Sigmoid colon (tissue), 7 donors: ENCODE results near the gene PPP1R9B. TPM values are rescaled to one million over a fixed set of nuclear protein-coding genes. Genes with fewer than 3 reads are reported as not detected.

Experiments used
- DNase-seq: peaks from one replicate; pipeline ENCODE4 v3.0.0-alpha.2; 2019
- H3K27ac ChIP-seq, 4 donors: fragments of 200-600 bp; sonication (generic); one replicate each; pipeline ENCODE4 v1.5.1; 2016 to 2019; ENCODE audit warnings: mild to moderate bottlenecking in 1 of 4
- H3K27me3 ChIP-seq, 3 donors: fragments of 200-600 bp; sonication (generic); one replicate each; pipeline ENCODE4 v1.5.1; 2019; ENCODE audit warnings: mild to moderate bottlenecking in 1 of 3
- H3K36me3 ChIP-seq, 4 donors: fragments of 200-600 bp; sonication (generic); one replicate each; pipeline ENCODE4 v1.5.1; 2016 to 2019
- H3K4me1 ChIP-seq, 4 donors: fragments of 200-600 bp; sonication (generic); one replicate each; pipeline ENCODE4 v1.5.1; 2017 to 2019
- H3K4me3 ChIP-seq, 4 donors: fragments of 200-600 bp; sonication (generic); one replicate each; pipeline ENCODE4 v1.5.1; 2017 to 2019; ENCODE audit warnings: mild to moderate bottlenecking in 2 of 4, moderate library complexity in 1 of 4
- H3K9me3 ChIP-seq, 4 donors: fragments of 200-600 bp in 3 of 4; sonication (generic) in 3 of 4; one replicate each; pipeline versions ENCODE4 v1.5.1 to v1.6.1; 2013 to 2019
- EP300 ChIP-seq, 4 donors: sonication (generic); formaldehyde crosslinking; IDR thresholded peaks; one replicate each; pipeline ENCODE4 v1.6.1; 2017; ENCODE audit warnings: antibody characterized with exemption in 4 of 4
- POLR2A ChIP-seq, 2 donors: fragments of 450-650 bp; IDR thresholded peaks; one replicate each; pipeline ENCODE4 v1.6.1; 2016; ENCODE audit warnings: antibody characterized with exemption in 2 of 2, mild to moderate bottlenecking in 2 of 2, moderate library complexity in 2 of 2
- POLR2AphosphoS5 ChIP-seq, 4 donors: sonication (generic); formaldehyde crosslinking; IDR thresholded peaks; one replicate each; pipeline ENCODE4 v1.6.1; 2017; ENCODE audit warnings: antibody characterized with exemption in 4 of 4
- WGBS, 2 donors: extraction: QIAGEN DNeasy Blood & Tissue Kit; methylation state at CpG; one replicate each; pipeline ENCODE4 v1.1.7; 2013; 5-methylcytosine and 5-hydroxymethylcytosine counted together
- intact Hi-C: fragments of 100-400 bp; cut with DNase I; formaldehyde crosslinking; loops from one replicate; pipeline ENCODE4 v1.15.1; 2023
- polyA plus RNA-seq, 3 donors: library from polyadenylated mRNA; stranded (reverse); fragments of 200-250 nt; gene quantifications; one replicate each; pipeline ENCODE4 v1.2.3, GENCODE V29; 2013
- total RNA-seq, 4 donors: library from RNA; depleted of rRNA; stranded (reverse); fragments of >200 nt; gene quantifications; one replicate each; pipeline ENCODE4 v1.1.0, GENCODE V29; 2016
- TF ChIP-seq, protein P1 (sequence below), 4 experiments: fragments of 450-650 bp in 3 of 4; fragments of 200-600 bp in 1 of 4; IDR thresholded peaks; one replicate each; pipeline ENCODE4 v1.5.1; 2016 to 2019; ENCODE audit warnings: antibody characterized with exemption in 4 of 4, mild to moderate bottlenecking in 3 of 4, moderate library complexity in 2 of 4
- donor health status: healthy with polysubstance abuse.
- donor health status: Bipolar disorder and iron deficiency.
- donor health status: healthy.

The PPP1R9B gene
- total and polyA plus RNA-seq, 7 donors = 9.0 to 38.7 (median 16.8) TPM

GRCh38 chr17:50152736-50153135, 2.3 kb upstream of the PPP1R9B start:
- Histone ChIP-seq H3K36me3 (no peaks in the 10 kb centered on the region), H3K4me3 (peak overlapping the region in 2 of 4 donors; percentile 89 to 92), H3K27me3 (no peaks in the 10 kb centered on the region), H3K9me3 (no peaks in the 10 kb centered on the region), H3K4me1 (peaks cover 0 to 66% (median 60%) of the 10 kb centered on the region in 4 donors), H3K27ac (peak overlapping the region; percentile 89 to 95 (median 92))
- 81 to 82% methylated on average over 7 of the region's 7 CpGs for WGBS, 2 donors
- DNase-seq = no peak
- intact Hi-C loops = no loop called here
- TF ChIP-seq POLR2A (IDR thresholded peaks at IDR 0.05) = no peak
- no peak for TF ChIP-seq POLR2AphosphoS5 (IDR thresholded peaks at IDR 0.05)
- no peak for TF ChIP-seq EP300 (IDR thresholded peaks at IDR 0.05)
- TF ChIP-seq, protein P1, sequence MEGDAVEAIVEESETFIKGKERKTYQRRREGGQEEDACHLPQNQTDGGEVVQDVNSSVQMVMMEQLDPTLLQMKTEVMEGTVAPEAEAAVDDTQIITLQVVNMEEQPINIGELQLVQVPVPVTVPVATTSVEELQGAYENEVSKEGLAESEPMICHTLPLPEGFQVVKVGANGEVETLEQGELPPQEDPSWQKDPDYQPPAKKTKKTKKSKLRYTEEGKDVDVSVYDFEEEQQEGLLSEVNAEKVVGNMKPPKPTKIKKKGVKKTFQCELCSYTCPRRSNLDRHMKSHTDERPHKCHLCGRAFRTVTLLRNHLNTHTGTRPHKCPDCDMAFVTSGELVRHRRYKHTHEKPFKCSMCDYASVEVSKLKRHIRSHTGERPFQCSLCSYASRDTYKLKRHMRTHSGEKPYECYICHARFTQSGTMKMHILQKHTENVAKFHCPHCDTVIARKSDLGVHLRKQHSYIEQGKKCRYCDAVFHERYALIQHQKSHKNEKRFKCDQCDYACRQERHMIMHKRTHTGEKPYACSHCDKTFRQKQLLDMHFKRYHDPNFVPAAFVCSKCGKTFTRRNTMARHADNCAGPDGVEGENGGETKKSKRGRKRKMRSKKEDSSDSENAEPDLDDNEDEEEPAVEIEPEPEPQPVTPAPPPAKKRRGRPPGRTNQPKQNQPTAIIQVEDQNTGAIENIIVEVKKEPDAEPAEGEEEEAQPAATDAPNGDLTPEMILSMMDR (IDR thresholded peaks at IDR 0.05) = no peak

GRCh38 chr17:50151937-50152547, 1.6 kb upstream of the PPP1R9B start:
- Histone ChIP-seq H3K27ac (peak overlapping the region; percentile 89 to 95 (median 92)), H3K4me1 (peaks cover 0 to 73% (median 66%) of the 10 kb centered on the region in 4 donors), H3K4me3 (peak overlapping the region; percentile 69 to 92 (median 82)), H3K27me3 (no peaks in the 10 kb centered on the region), H3K9me3 (no peaks in the 10 kb centered on the region), H3K36me3 (no peaks in the 10 kb centered on the region)
- peak; percentile 93 for DNase-seq
- TF ChIP-seq POLR2A (IDR thresholded peaks at IDR 0.05) (no peak), EP300 (IDR thresholded peaks at IDR 0.05) (peak in 1 of 4 donors; percentile 44), POLR2AphosphoS5 (IDR thresholded peaks at IDR 0.05) (peak in 3 of 4 donors; percentile 32 to 59 (median 48))
- TF ChIP-seq, protein P1 (IDR thresholded peaks at IDR 0.05) = no peak
- 1% methylated on average over 12 of the region's 12 CpGs for WGBS, 2 donors
- intact Hi-C loops = no loop called here

- peak; percentile 95 for DNase-seq
- TF ChIP-seq, protein P1 (IDR thresholded peaks at IDR 0.05) = peak; percentile 48 to 87 (median 54)
- peak in 1 of 2 donors; percentile 42 for TF ChIP-seq POLR2A (IDR thresholded peaks at IDR 0.05)
- TF ChIP-seq POLR2AphosphoS5 (IDR thresholded peaks at IDR 0.05) = peak; percentile 56 to 80 (median 62)
- no peak for TF ChIP-seq EP300 (IDR thresholded peaks at IDR 0.05)
- intact Hi-C loops = no loop called here
- Histone ChIP-seq H3K4me1 (peaks cover 0 to 80% (median 74%) of the 10 kb centered on the region in 4 donors), H3K36me3 (no peaks in the 10 kb centered on the region), H3K27me3 (no peaks in the 10 kb centered on the region), H3K9me3 (no peaks in the 10 kb centered on the region), H3K4me3 (peak overlapping the region; percentile 69 to 92 (median 82)), H3K27ac (peak overlapping the region; percentile 89 to 95 (median 92))
- 0% methylated on average over 40 of the region's 40 CpGs for WGBS, 2 donors
Observed at GRCh38 chr17:50151041-50151936, 812 bp upstream of the PPP1R9B start.

GRCh38 chr17:50149417-50150353, 792 bp downstream of the PPP1R9B start:
- H3K4me1 ChIP-seq = peaks cover 0 to 83% (median 70%) of the 10 kb centered on the region in 4 donors
- H3K27ac ChIP-seq = peak overlapping the region; percentile 89 to 95 (median 92)
- TF ChIP-seq EP300 (IDR thresholded peaks at IDR 0.05) (no peak), POLR2AphosphoS5 (IDR thresholded peaks at IDR 0.05) (peak in 1 of 4 donors; percentile 15), POLR2A (IDR thresholded peaks at IDR 0.05) (no peak)
- TF ChIP-seq, protein P1 (IDR thresholded peaks at IDR 0.05) = peak in 1 of 4 experiments; percentile 15
- no peaks in the 10 kb centered on the region for H3K27me3 ChIP-seq
- H3K4me3 ChIP-seq = peak overlapping the region; percentile 69 to 92 (median 82)
- DNase-seq = peak; percentile 80
- no peaks in the 10 kb centered on the region for H3K9me3 ChIP-seq
- intact Hi-C loops = no loop called here
- peaks cover 4 to 6% (median 4%) of the 10 kb centered on the region in 4 donors for H3K36me3 ChIP-seq
- WGBS, 2 donors = 0 to 1% methylated on average over 123 of the region's 123 CpGs
